Right renal pelvis (tissue), 4 donors: ENCODE measurements around the gene SMARCD2. TPM values are rescaled to one million over a fixed set of nuclear protein-coding genes. Genes with fewer than 3 reads are reported as not detected.

ENCODE experiments used
- DNase-seq, 4 donors: peaks; one replicate each; pipeline ENCODE4 v3.0.0-alpha.2; 2013; ENCODE audit warnings: low read depth in 4 of 4, low spot score in 3 of 4, missing footprints in 1 of 4
- polyA plus RNA-seq, 4 donors: library from polyadenylated mRNA; unstranded; fragments of 120-200 nt; gene quantifications; one replicate each; pipeline ENCODE4 v1.2.1, GENCODE V29; 2013; ENCODE audit not compliant: insufficient read length in 4 of 4

Gene SMARCD2
- polyA plus RNA-seq, 4 donors: 53.2 to 60.0 (median 56.6) TPM

DNA sequence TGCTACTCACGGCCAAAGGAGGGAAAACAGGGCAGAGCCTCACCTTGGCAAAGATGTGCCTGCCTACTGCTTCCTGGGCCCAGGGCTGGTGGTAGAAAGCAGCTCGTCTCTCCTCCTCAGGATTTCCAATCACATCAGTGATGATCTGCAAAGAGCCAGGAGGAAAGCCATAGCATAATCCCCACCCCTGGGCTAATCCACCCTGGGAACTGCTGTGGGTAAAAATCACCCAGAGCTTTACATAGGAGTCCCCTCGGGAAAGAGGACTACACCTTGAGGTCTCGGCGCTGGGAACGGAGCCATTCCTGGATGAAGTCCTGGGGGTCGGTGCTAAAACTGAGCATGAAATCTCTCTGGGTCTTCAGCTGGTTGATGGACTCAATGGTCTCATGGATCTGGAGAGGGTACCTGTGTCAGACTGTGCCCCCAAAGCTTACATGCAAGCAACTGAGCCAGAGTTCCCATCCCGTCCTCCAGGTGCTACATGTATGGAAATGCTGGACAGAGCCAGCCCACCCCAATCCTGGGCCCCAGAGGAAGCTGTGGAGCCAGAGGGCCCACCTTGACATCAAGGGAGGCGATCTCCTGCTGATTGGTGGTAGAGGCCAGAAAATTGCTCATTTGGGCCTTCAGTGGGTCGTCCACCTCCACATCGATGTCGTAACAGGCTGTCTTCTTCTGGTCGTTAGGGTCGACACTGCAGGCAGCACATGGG, 9.3 kb downstream of the SMARCD2 start:
- no peak for DNase-seq

DNA sequence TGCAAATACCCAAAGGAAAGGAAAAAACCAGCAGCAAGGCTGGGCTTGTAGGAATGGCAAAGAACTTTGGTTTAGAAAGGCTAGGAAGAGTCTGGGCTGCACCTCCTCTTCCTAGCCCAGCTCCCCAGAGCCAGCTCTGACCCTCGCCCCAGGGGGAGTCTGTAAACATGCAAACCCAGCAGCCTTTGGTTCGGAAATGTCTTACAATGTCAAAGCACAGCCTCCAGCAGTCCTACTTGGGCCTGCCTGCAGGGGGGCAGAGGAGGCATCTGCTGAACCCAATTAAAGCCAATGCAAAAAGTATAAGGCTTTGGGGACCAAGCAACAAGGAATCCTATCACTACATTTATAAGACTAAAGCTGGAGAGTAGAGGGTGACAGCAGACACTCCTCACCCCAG, 10.0 kb downstream of the SMARCD2 start:
- DNase-seq: no peak

DNA sequence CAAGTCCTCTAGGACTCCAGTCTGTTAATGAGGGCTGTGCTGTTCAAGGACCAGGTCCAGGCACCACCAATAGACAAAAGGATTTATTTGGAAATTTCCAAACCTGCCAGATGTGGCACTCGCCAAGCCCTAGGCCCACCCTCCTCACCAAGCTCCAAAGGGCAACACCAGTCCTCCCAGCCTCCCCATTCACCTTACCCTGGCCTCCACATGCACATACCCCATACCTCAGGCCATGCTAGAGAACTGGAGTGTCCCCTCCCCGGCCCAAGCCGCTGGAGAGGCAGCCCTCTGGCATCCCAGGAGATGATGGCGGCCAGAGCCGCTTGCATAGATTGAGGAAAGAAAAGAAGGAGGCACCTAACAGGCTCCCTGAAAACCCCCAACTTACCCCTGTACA, 10.5 kb downstream of the SMARCD2 start:
- no peak for DNase-seq

DNA sequence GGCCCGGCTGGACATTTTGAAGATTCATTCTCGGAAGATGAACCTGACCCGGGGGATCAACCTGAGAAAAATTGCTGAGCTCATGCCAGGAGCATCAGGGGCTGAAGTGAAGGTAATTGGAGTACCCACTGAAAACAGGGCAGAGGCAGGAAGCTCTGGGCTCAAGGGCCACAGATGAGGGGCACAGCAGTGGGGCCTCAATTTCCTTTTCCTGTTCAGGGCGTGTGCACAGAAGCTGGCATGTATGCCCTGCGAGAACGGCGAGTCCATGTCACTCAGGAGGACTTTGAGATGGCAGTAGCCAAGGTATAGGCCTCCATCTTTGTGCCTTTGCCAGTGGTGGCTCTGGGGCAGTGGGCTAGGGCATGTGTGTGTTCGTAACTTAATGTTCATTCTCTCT, 11.0 kb downstream of the SMARCD2 start:
- no peak for DNase-seq

DNA sequence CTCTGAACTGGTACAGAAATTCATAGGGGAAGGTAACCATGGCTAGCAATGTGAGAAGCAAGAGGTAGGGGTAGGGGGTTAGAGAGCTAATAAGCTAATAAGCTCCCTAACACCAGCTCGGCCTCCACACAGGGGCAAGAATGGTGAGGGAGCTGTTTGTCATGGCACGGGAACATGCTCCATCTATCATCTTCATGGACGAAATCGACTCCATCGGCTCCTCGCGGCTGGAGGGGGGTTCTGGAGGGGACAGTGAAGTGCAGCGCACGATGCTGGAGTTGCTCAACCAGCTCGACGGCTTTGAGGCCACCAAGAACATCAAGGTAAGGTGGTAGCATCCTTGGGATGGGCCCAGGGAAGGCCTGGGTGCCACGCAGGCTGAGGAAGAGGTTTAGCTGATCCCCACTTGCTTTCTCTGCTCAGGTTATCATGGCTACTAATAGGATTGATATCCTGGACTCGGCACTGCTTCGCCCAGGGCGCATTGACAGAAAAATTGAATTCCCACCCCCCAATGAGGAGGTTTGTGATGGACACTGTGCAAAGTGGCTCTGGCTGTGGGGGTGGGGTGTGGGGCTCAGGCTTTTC, 11.5 kb downstream of the SMARCD2 start:
- no peak for DNase-seq

DNA sequence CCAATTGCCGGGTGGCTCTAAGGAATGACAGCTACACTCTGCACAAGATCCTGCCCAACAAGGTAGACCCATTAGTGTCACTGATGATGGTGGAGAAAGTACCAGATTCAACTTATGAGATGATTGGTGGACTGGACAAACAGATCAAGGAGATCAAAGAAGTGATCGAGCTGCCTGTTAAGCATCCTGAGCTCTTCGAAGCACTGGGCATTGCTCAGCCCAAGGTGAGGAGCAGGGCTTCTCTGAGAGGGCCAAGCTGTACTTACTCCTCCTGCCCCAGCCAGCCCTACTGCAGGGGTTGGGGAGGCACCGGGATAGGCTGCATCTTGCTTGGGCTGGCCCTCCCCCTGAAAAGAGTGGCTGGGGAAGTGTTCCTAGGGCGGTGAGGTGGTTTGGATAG, 12.2 kb downstream of the SMARCD2 start:
- no peak for DNase-seq

DNA sequence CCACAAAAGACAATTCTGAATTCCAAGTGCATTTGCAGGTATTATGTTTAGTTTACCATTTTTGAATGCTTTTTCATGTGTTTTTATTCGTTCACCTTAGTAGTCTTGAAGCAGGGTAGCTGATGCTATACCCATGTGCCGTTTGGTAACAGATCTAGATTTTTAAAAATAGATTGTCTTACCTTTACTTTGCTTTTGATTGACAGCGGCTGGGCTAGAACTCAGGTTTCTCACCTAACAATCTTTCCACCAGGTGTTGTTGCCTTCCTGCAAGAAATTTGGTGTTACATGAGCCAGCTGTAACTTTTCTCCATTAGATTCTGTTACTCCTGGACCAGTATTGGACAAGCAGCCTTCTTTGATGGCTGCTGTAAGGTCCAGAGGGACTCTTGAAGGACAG, 13.5 kb downstream of the SMARCD2 start:
- no peak for DNase-seq

DNA sequence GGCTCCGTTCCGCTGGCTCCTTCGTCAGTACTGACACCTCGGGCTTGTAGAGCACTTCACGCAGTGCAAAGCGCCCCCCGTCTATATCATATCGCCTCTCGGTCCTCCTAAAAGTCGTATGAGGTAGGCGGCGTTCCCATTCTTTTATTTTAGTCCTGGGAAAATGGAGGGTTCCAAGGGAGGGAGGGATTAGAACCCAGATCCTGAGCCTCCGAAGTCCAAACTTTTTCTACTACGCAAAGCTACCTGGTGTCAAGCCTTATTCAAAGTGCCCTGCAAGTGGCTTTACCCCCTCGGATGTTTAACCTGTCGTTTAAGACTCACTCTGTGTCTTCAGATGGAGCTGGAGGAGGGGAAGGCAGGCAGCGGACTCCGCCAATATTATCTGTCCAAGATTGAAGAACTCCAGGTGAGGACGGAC, 14.7 kb downstream of the SMARCD2 start:
- DNase-seq: no peak

DNA sequence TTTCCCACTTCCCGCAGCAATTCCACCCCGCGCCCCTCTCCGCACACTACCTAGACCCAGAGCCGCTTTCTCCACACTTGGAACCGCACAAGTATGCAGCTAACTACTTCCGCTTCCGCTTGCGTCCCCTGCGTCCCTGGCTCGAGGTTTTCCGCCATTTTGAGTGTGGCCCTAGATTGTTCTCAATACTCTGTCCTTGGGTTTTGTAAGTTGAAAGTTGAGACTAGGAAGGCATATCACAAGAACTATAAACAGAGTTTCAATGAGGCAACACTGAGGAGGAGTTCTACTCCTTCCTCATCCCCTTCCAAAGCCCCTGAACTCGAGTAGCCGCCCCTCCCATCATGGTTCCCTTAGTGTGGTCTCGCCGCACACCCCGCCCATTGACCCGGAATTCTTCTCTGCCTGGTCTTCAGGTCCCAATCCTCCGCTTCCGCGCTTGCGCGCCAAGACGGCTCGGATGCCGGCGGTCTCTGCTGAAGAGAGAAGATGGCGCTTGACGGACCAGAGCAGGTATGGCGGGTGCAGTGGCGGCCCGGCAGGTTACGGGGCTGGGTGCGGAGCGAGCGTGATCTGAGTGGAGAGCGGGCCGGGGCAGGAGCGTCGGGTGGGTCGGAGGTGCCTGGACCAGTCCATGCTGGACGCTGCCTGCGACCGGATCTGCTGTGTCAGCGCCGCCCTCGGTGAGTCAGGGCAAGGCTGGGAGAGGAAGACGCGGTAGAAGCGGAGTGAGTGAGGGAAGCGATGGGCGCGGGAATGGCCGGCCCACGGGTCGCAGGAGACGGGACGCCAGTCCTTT, 15.3 kb downstream of the SMARCD2 start, which contains the start of the genes FTSJ3 and PSMC5:
FTSJ3 (minus strand) TSS at position 662 of the 799 bp plus-strand sequence. CDS start 761 bp downstream, outside the sequence.
PSMC5 (plus strand) TSS at position 430 of the 799 bp plus-strand sequence; CDS start at position 490, 60 bp downstream.
- DNase-seq: peak; percentile 93 to 96 (median 95)

DNA sequence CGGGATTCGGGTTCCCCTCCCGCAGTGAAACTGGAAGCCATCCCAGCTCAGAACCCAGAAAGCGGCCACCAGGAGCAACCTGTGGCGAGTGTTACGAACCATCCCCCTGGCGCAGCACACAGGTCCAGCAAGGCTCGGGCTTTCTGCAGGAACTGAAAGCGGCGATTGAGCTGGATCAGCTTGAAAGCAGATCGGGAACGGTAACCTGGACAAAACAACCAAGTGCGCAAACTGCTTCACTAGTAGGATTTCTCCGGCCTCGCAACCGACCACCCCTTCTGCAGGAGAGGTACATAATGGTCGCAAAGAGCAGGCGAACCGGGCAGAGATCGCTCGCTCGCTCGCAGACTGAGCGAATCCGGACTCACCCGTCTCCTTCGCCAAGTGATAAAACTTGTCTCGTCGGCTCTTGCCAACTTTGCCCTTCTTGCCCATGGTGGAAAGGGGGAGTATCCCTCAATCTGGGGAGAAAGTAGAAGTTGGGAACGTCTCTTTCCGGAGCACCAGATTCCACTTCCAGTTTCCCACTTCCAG, 15.9 kb downstream of the SMARCD2 start:
- no peak for DNase-seq

DNA sequence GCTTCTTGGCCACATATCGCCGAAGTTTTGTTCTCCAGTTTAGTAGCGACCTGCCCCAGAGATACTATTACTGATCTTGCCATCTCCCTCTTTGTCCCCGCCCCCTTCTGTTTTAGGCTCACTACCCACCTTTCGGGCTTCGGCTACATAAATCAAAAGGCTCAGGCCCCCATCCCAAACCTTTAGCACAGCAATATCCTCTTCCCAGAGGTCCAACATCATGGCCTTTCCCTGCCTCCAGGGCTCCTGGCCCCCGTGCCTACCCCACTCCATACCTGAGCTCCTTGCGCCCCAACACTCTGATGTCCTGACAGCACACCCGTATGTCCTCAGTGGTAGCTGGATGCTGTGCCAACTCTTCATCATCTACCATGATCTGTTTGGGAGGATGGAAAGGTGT, 18.1 kb downstream of the SMARCD2 start:
- DNase-seq: no peak

DNA sequence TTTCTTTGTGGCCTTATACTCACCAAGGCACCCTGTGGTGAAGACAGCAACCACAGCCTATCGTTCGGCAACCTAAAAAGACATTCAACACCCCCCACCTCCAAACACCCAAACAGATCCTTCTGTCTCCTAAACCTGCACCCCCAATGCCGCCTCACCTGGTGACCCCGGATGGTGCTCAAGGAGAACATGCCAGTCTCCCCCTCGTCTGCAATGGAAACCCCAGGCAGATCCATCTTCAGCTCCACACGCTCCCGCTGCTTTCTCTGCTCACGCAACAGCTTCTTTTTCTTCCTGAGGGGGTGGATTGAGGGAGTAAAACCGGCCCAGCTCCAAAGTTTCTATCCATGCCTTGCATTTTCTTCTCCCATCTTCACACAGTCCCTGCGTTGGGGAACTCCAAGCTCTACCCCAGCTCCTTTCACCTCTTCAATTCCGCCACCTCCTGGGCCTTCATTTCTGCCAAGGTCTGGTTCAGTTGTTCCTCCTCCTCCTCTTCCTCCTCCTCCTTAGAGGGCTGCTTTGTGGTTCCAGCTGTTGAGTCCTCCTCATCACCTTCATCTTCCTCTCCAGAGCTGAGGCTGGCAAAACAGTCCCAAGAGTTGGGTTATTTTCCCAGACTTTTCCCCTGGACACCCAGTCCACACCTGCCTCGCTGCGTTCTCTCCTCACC, 18.7 kb downstream of the SMARCD2 start:
- no peak for DNase-seq

DNA sequence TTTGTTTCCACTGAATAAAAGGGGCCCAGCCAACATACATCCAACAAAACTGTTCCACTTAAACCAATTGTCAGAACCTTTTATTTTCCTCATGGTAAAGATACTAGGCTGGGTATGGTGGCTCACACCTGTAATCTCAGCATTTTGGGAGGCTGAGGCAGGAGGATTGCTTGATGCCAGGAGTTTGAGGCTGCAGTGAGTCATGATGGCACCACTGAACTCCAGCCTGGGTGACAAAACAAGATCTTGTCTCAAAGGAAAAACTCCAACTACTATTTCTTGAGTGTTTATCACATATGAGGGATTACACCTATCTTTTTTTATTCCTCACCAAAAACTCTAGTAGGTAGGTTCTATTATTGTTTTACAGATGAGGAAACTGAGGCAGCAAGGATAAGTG, 19.9 kb downstream of the SMARCD2 start:
- no peak for DNase-seq

DNA sequence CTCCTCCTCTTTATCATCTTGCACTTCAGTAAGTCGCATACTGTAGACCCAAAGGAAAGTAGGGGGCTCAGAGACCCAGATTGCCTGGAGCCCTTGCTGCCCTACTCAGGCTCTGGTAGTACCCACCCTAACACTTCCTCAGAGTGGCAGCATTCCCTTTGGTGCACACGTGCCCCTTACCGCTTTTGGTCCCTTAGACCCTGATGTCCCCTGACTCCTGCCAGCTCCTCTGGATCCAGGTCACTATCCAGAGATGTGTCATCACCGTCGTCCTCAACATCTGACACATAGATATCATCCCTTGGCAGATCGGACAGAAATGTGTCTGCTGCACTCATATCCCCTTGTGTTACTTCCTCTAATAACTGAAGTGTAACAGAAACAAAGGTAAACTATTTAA, 20.7 kb downstream of the SMARCD2 start:
- DNase-seq: no peak

DNA sequence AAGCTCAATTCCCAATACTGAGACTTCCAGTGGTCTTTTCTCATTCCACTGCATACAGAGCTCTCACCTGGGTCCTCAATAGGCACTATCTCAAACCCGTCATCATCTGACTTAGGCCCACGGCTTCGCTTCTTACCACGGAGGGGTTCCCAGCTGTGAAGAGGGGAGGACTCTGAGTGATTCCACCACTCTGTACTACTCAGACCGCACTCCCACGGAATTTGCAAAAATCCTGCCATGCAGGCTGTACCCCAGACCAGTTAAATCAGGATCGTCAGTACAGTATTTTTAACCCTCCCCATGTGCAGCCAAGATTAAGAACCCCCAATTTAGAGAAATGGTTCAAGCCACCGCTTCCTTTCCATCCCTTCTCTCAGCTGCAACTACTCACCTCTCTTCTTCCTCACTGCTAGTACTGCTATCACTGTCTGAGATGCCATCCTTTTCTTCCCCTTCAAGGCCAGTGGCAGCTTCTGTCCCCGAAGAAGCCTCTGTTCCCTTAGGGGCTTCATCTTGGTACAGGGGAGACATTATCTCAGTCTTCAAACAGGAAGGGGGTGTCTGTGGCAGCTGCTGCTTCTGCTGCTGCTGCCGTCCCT, 21.4 kb downstream of the SMARCD2 start:
- no peak for DNase-seq

DNA sequence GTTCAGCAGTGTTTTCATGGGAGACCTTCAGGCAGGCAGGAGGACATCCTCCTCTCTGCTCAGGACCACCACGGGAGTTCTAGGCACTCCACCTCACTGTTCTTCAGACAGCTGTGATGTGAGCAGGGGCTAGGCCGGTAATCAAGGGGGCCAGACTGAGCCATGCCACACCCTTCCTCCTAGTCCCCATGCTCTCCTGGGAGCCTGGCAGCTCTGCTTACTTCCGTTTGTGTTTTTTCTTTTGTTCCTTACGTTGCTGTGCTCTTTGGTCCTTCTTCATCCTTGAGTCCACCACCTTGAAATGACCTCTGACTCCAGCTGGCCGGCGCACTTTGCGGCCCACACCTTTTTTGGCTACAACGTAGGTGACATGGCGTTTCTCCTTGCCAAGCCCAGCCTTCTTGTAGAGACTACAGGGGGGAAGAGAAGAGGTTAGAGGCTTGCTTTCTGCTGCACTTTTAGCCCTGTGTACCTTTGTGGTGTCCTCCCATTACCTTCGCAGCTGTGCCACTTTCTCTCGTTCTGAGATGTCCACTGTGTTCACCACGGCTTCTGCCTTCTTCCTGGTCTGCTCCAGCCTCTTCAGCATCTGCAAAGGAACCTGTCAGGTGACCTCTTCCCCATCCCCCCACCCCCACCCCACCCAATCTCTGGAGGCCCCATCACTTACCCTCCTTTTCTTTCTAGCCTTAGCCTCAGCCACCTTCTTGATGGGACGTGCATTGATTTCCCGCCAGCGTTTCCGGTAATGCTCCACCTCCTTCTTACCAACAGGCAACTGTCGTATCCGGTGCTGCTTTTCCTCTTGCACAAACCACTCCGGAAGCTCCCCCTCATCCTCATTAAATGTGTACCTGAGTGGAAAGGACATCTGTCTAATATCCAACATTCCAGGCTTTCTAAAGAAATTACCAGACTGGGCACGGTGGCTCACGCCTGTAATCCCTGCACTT, 22.6 kb downstream of the SMARCD2 start:
- DNase-seq: no peak

DNA sequence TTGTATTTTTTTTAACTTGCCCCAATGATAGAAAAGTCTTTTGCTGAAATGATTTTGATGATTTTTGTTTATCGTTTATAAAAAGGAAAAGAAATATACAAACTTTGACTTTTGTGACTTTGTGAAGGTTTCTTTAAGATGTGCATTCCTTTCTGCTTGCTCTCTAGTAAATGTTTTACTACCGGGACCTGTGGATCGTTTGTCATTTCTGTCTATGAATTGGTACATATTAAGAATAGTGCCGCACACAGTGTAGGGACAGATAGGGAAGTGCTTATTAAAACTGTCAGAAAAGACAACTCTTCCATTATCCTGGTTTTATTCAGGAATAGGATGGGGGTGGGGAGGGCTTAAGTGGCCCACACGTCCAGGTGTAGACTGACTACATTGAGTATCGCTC, 23.4 kb downstream of the SMARCD2 start:
- no peak for DNase-seq

DNA sequence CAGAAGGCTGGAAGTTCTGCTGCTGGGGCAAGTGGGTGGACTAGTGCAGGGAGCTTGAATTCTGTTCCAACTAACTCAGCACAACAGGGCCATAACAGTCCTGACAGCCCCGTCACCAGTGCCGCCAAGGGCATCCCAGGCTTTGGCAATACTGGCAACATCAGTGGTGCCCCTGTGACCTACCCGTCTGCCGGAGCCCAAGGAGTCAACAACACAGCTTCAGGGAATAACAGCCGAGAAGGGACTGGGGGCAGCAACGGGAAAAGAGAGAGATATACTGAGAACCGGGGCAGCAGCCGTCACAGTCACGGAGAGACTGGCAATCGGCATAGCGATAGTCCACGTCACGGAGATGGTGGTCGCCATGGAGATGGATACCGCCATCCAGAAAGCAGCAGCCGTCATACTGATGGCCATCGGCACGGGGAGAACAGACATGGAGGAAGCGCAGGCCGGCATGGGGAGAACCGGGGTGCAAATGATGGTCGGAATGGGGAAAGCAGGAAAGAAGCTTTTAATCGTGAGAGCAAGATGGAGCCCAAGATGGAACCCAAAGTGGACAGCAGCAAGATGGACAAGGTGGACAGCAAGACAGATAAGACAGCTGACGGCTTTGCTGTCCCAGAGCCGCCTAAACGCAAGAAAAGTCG, 24.6 kb downstream of the SMARCD2 start:
- DNase-seq: no peak

DNA sequence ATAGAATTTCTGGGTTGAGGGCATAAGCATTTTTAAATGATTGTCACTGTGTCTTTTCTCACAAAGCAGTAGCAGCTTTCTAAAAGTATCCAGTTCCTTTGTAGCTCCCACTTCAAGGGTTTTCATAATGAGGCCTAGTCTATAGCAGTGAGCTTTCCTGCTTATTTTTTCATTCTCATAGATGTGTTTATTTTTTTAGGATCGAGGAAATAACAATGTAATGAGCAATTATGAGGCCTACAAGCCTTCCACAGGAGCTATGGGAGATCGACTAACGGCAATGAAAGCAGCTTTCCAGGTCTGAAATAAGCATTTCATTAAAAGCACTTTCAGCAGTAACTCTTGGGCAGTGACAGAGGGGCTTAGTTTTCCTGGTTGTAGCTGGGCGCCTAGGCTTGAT, 25.8 kb downstream of the SMARCD2 start:
- no peak for DNase-seq
